ENCODE measurements around the gene ZNF32.

DNA sequence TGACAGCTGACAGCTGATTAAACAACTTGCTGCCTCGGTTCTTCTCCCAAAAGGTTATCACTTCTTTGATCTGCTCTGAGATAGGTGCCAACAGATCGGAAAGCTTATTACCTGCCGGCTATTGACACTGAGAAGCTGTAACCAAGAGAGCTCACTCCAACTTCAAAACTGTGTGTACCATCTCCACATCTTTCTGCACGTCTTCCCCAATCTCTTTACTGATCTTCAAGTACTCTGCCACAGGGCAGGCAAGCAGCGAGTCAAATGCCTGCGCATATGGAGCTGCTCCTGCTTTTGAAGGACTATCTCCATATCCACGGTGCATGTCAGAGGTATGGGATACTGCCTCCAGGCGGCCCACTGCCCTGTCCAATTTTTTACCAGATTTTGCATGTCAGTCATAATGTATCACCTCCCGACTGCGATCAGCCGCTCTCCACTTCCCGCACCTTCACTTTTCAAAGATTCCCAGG is 42.8 kb downstream of the ZNF32 start:
- TF ChIP-seq, protein P1, sequence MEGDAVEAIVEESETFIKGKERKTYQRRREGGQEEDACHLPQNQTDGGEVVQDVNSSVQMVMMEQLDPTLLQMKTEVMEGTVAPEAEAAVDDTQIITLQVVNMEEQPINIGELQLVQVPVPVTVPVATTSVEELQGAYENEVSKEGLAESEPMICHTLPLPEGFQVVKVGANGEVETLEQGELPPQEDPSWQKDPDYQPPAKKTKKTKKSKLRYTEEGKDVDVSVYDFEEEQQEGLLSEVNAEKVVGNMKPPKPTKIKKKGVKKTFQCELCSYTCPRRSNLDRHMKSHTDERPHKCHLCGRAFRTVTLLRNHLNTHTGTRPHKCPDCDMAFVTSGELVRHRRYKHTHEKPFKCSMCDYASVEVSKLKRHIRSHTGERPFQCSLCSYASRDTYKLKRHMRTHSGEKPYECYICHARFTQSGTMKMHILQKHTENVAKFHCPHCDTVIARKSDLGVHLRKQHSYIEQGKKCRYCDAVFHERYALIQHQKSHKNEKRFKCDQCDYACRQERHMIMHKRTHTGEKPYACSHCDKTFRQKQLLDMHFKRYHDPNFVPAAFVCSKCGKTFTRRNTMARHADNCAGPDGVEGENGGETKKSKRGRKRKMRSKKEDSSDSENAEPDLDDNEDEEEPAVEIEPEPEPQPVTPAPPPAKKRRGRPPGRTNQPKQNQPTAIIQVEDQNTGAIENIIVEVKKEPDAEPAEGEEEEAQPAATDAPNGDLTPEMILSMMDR (IDR thresholded peaks at IDR 0.05; ENCODE audit: insufficient read depth, low read length, poor library complexity, severe bottlenecking) = no peak
- no peak for TF ChIP-seq EZH2phosphoT487 (conservative IDR thresholded peaks at IDR 0.05; ENCODE audit: low read length)
